NCI-H2227 treated with DMSO at 0.1 percent for 48 hours (cell line): Measurements from ENCODE around the gene METRNL.

Source experiments
- DNase-seq: peaks from one replicate; lab custom pipeline; 2025; lab: John Stamatoyannopoulos, UW

METRNL gene

GRCh38 chr17:83067071-83067717 is 12.2 kb upstream of the METRNL start:
- DNase-seq, result no peak

GRCh38 chr17:83067718-83068261 is 11.6 kb upstream of the METRNL start:
- DNase-seq, result no peak

GRCh38 chr17:83068641-83069570 is 10.5 kb upstream of the METRNL start:
- DNase-seq, result no peak

- no peak for DNase-seq
These were observed 9.9 kb upstream of the METRNL start for GRCh38 chr17:83069571-83069906.

- no peak for DNase-seq
These were observed 9.3 kb upstream of the METRNL start for GRCh38 chr17:83069931-83070742.

GRCh38 chr17:83070800-83071341 is 8.5 kb upstream of the METRNL start:
- no peak for DNase-seq

GRCh38 chr17:83071365-83071764 is 8.0 kb upstream of the METRNL start:
- DNase-seq, result no peak

- DNase-seq, result no peak
These were observed 7.3 kb upstream of the METRNL start for GRCh38 chr17:83071966-83072562.

- DNase-seq, result no peak
These were observed 6.6 kb upstream of the METRNL start for GRCh38 chr17:83072600-83073358.

GRCh38 chr17:83073389-83074063 is 5.9 kb upstream of the METRNL start:
- DNase-seq, result no peak

- no peak for DNase-seq
These were observed 4.8 kb upstream of the METRNL start for GRCh38 chr17:83074486-83075223.

- peak; percentile 86 for DNase-seq
These were observed 4.0 kb upstream of the METRNL start for GRCh38 chr17:83075270-83075880.

GRCh38 chr17:83076938-83077337 is 2.5 kb upstream of the METRNL start:
- no peak for DNase-seq

GRCh38 chr17:83077411-83077810 is 2.0 kb upstream of the METRNL start:
- DNase-seq, result no peak

- no peak for DNase-seq
These were observed 1.5 kb upstream of the METRNL start for GRCh38 chr17:83077939-83078338.

- DNase-seq, result no peak
These were observed 744 bp upstream of the METRNL start for GRCh38 chr17:83078378-83079351.

- DNase-seq, result no peak
These were observed 563 bp downstream of the METRNL start for GRCh38 chr17:83079766-83080578.
